Fibroblast of lung (primary cell): ENCODE data around the gene KCNK5. TPM values are rescaled to one million over a fixed set of nuclear protein-coding genes. Genes with fewer than 3 reads are reported as not detected.

ENCODE experiments used
- DNase-seq, 2 donors: peaks; one replicate each; pipeline versions ENCODE4 v3.0.0 to v3.0.0-alpha.2; 2010; ENCODE audit warnings: low read depth in 2 of 2
- H2AFZ ChIP-seq: 2 replicates; pipeline ENCODE4 v1.5.1; 2012; ENCODE audit warnings: low read length, control low read depth, inconsistent platforms
- H3K27ac ChIP-seq: 2 replicates; pipeline ENCODE4 v1.5.1; 2011; ENCODE audit warnings: low read length, control low read depth; ENCODE audit not compliant: insufficient read depth
- H3K27me3 ChIP-seq: 2 replicates; pipeline ENCODE4 v1.5.1; 2011; ENCODE audit warnings: mild to moderate bottlenecking, low read length; ENCODE audit not compliant: control insufficient read depth, insufficient read depth
- H3K36me3 ChIP-seq: 2 replicates; pipeline ENCODE4 v1.5.1; 2011; ENCODE audit warnings: low read length; ENCODE audit not compliant: control insufficient read depth, insufficient read depth
- H3K4me1 ChIP-seq: 2 replicates; pipeline ENCODE4 v1.5.1; 2011; ENCODE audit warnings: low read length; ENCODE audit not compliant: control insufficient read depth, insufficient read depth; ENCODE audit errors: extremely low read depth
- H3K4me2 ChIP-seq: 2 replicates; pipeline ENCODE4 v1.5.1; 2011; ENCODE audit warnings: low read length, control low read depth; ENCODE audit not compliant: insufficient read depth; ENCODE audit errors: extremely low read depth
- H3K4me3 ChIP-seq, 4 experiments: fragments of 200-600 bp in 1 of 4; sonication (generic) in 1 of 4; replicated peaks in 1 of 4; 2 replicates each; pipeline ENCODE4 v1.5.1; 2011 to 2016; ENCODE audit warnings: low read length in 4 of 4, low read depth in 3 of 4, mild to moderate bottlenecking in 3 of 4, control low read depth in 2 of 4, inconsistent platforms in 1 of 4, mixed read lengths in 1 of 4; ENCODE audit not compliant: insufficient read depth in 1 of 4; ENCODE audit errors: control extremely low read depth in 1 of 4
- H3K79me2 ChIP-seq: 2 replicates; pipeline ENCODE4 v1.5.1; 2012; ENCODE audit warnings: mild to moderate bottlenecking, low read length, inconsistent platforms; ENCODE audit not compliant: control insufficient read depth, insufficient read depth
- H3K9ac ChIP-seq: 2 replicates; pipeline ENCODE4 v1.5.1; 2011; ENCODE audit warnings: mild to moderate bottlenecking, low read length, control low read depth; ENCODE audit not compliant: insufficient read depth
- H3K9me3 ChIP-seq: 2 replicates; pipeline ENCODE4 v1.5.1; 2012; ENCODE audit warnings: low read depth, low read length; ENCODE audit not compliant: control insufficient read depth, insufficient read depth
- H4K20me1 ChIP-seq: 2 replicates; pipeline ENCODE4 v1.5.1; 2011; ENCODE audit warnings: low read length; ENCODE audit not compliant: control insufficient read depth, insufficient read depth; ENCODE audit errors: extremely low read depth
- CTCF ChIP-seq, 2 donors: IDR thresholded peaks in 1 of 2; conservative IDR thresholded peaks in 1 of 2; 1 replicate in 1 of 2; 2 replicates in 1 of 2; pipeline ENCODE4 v1.5.1; 2011 to 2012; ENCODE audit warnings: low read length in 2 of 2, control low read depth in 1 of 2, inconsistent platforms in 1 of 2, low read depth in 1 of 2, mild to moderate bottlenecking in 1 of 2
- EZH2 ChIP-seq: IDR thresholded peaks from 2 replicates; pipeline ENCODE4 v1.5.1; 2012; ENCODE audit warnings: low read length, control low read depth, mild to moderate bottlenecking; ENCODE audit errors: missing control alignments
- polyA minus RNA-seq: library from RNA; depleted of rRNA, polyadenylated mRNA; stranded (reverse); fragments of >200 nt; gene quantifications from 2 replicates; pipeline ENCODE4 v1.2.3, GENCODE V29; 2011; ENCODE audit warnings: low replicate concordance
- polyA plus RNA-seq, 2 donors: library from polyadenylated mRNA; depleted of rRNA in 1 of 2; stranded (reverse) in 1 of 2; unstranded in 1 of 2; fragments of >200 nt; gene quantifications; 2 replicates each; pipeline ENCODE4 v1.2.1, GENCODE V29; 2011 to 2012; ENCODE audit warnings: missing spikeins in 1 of 2
- total RNA-seq: library from RNA; depleted of rRNA; stranded (reverse); fragments of >200 nt; gene quantifications from 2 replicates; pipeline ENCODE4 v1.2.1, GENCODE V29; 2014

Gene KCNK5, protein sequence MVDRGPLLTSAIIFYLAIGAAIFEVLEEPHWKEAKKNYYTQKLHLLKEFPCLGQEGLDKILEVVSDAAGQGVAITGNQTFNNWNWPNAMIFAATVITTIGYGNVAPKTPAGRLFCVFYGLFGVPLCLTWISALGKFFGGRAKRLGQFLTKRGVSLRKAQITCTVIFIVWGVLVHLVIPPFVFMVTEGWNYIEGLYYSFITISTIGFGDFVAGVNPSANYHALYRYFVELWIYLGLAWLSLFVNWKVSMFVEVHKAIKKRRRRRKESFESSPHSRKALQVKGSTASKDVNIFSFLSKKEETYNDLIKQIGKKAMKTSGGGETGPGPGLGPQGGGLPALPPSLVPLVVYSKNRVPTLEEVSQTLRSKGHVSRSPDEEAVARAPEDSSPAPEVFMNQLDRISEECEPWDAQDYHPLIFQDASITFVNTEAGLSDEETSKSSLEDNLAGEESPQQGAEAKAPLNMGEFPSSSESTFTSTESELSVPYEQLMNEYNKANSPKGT
- total RNA-seq (under 0.01 and 0.26 TPM in 2 replicates), polyA plus RNA-seq (0.01 and 0.02 TPM in 2 replicates), polyA minus RNA-seq (not detected in 2 replicates)
- 0.05 TPM in 1 of 2 replicates, not detected in the other for polyA plus RNA-seq (2012)

- Histone ChIP-seq H2AFZ (no peak within 1 kb of the TSS), H3K4me1 (no peaks in the 10 kb centered on the region), H3K36me3 (no peaks in the 10 kb centered on the region), H4K20me1 (no peaks in the 10 kb centered on the region), H3K79me2 (no peaks in the 10 kb centered on the region), H3K4me2 (peak within 1 kb of the TSS; percentile 15), H3K27ac (no peak within 1 kb of the TSS), H3K4me3 (peak within 1 kb of the TSS in 2 of 4 experiments; percentile 34 to 46), H3K9me3 (no peaks in the 10 kb centered on the region), H3K27me3 (peaks cover 22% of the 10 kb centered on the region), H3K9ac (no peak within 1 kb of the TSS)
- DNase-seq, result peak; percentile 20 to 48
- TF ChIP-seq CTCF (conservative IDR thresholded peaks at IDR 0.05 in 1 of 2, IDR thresholded peaks at IDR 0.05 in 1 of 2; ENCODE audit: low read depth in 1 of 2, low read length in 2 of 2) (peak; percentile 18 to 42), EZH2 (no peak)
Observed at GRCh38 chr6:39228992-39229767, at the start of gene KCNK5. Gene KCNK5 (minus strand): TSS chr6:39229475. CDS start chr6:39229111, 364 bp downstream.

DNA sequence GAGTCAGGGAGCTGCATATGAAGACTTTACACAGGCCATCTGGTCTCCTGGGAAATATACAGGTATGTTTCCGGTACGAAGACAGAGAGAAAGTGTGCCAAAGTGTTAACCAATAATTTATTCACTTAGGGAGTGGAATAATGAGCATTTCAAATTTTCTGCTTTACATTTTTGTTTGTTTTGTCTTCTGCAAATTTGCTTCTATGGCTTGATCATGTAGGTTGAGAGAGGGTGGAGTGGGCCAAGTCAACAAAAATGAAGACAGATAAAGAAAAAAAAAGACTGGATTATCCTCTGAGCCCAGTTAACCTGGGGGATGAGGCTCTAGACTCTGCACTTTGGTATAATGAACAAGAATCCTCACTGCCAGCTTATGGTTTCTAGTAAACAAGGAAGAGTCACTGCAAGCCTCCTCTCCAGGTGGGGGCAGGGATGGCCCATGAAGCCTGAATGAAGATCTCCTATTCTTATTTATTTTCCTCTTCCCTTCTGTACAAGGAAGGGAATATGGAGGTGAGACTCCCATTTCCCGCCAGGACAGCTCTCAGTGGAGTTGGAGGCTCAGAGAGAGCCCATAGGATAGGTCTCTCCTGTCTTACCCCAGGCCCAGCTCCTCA, 47.2 kb upstream of the KCNK5 start:
- H3K4me2 ChIP-seq, result no peak overlapping the region
- no peaks in the 10 kb centered on the region for H3K9me3 ChIP-seq
- H3K79me2 ChIP-seq, result no peaks in the 10 kb centered on the region
- TF ChIP-seq EZH2 (no peak), CTCF (conservative IDR thresholded peaks at IDR 0.05 in 1 of 2, IDR thresholded peaks at IDR 0.05 in 1 of 2; ENCODE audit: low read depth in 1 of 2, low read length in 2 of 2) (no peak)
- no peak for DNase-seq
- no peaks in the 10 kb centered on the region for H3K36me3 ChIP-seq
- H2AFZ ChIP-seq, result no peak overlapping the region
- H3K9ac ChIP-seq, result no peak overlapping the region
- no peaks in the 10 kb centered on the region for H4K20me1 ChIP-seq
- H3K27me3 ChIP-seq, result no peaks in the 10 kb centered on the region
- H3K4me1 ChIP-seq, result no peaks in the 10 kb centered on the region
- no peak overlapping the region for H3K27ac ChIP-seq
- no peak overlapping the region for H3K4me3 ChIP-seq
